ENCODE data around the gene STC2.
"Not testable (repeated sequence)": the region's sequence is repeated elsewhere in the genome, so short reads cannot be mapped to it uniquely, and the experiment has no call there.

STC2 gene

DNA sequence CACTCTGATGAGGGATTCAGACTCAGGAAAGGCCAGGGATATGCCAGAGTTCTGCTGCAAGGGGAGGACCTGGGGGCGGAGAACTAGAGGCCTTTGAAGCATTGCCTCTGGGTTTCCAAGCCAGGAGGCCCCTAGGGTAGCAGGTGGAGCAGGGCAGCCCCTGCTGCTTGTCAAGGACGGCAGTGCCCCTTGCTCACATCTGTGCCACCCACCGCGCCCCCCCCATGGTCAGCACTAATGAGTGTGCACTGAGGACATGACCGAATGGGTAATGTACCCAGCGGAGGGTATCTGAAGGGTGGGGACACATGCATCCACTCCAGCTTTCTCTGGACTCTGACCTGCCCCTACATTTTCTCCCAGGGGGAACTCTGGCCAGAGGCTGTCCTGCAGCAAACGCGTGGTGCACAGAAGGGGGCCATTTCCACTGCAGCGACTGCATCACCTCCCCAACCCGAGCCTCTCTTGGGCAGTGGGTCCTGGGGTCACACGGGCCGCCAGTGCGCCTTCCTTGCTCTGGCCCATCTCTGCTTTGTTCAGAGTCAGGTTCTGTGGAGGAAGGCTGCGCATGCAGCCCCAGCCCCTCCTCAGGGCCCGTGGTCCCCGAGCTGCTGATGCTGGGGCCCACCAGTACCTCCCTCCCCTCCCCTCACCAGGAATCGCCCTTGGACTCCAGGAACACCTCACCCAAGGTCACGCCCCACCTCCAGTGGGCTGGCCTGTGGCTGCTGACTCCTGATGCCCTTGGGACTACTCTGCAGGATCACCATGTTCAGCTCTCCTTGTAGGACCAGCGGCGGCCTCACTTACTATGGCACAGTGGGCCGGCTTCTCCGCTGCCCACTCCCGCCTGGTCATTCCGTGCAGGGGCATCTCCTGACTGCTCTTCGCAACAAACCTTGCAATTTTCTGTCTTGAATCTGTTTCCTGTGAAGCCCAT lies 31.2 kb downstream of the STC2 start:
- no peak for DNase-seq (ENCODE audit: low spot score)

DNA sequence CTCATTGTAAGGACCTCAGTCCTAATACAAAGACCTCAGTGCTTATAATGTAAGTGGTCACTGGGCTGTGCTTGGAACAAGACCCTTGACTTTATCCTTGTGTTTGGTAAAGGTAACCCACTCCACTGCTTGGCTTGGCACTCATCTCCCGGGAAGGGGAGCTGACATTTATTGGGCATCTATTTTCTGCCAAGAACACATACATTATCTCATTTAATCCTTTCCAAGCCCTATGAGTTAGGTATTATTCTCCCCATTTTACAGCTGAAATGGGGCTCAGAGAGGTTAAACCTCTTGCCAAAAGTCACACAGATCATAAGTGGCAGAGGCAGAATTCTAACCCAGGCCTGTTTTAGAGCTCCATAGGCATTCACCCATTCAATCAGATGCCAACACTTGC lies 32.4 kb downstream of the STC2 start:
- no peak for DNase-seq (ENCODE audit: low spot score)

DNA sequence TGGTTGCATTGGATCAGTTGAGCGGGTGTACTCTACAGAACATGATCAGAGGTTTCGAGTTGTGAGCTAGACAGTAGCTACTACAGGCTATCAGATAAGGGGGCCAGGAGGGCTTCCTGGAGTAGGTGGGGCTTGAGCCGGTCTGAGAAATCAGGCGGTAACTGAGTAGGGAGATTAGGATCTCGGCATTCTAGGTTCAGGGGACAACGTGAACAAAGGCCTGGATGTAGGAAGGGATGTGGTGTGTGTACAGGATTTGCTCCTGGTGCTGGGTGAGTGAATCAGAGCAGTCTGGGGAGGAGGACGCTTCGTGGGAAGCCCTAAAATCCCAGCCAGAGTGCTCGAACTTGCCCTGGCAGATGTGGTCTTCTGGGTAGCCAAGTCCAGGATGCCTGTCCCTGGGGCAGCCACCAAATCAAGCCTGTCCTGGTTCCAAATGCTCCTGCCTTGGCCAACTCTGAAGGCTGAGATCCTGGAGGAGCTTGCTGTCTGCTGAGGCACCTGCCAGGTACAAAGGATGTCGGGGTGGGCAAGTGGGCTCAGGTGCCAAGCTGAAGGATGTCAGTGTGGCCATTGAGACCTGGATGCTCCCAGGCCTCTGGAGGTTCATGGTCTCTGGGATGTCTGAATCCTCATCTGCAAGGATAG lies 33.4 kb downstream of the STC2 start:
- no peak for DNase-seq (ENCODE audit: low spot score)

DNA sequence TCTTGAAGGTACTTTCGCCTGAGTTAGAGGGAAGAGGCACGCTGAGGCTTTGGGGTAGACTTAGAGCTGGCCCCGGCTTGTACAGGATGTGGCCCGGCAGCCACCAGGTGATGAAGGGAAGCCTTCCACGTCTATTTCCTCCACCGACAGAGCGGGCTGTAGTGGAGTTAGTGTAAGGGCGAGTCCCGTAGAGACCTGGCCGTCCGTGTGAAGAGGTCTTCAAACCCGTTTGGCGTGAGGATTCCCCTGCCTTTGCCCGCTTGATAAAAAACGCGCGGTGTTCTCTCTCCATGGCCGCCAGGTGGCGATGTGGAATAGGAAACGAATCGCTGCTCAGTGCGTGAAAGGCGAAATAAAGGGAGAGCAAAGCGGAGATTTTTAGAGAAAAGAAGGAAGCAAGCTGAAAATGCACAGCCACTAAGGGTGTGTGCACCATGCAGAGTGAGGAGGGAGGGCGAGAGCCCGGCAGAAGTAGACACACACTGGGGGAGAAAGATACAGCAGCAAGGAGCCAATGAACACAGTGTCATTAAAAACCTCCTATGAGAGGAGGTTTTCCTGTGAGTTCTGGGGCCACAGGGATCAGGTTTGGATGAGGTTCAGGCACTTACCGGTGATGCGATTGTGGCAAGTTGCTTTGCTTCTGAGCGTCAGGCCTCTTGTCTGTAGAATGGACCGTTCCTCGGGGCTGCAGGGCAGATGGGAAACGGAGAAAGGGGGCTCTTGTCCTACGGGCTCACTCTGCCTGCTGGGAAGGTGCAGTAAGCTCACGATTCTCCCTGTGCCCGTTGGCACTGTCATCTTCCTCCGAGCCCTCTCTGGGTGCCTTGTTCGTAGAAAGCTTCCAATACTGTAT lies 34.2 kb downstream of the STC2 start:
- DNase-seq (ENCODE audit: low spot score): peak; percentile 89

DNA sequence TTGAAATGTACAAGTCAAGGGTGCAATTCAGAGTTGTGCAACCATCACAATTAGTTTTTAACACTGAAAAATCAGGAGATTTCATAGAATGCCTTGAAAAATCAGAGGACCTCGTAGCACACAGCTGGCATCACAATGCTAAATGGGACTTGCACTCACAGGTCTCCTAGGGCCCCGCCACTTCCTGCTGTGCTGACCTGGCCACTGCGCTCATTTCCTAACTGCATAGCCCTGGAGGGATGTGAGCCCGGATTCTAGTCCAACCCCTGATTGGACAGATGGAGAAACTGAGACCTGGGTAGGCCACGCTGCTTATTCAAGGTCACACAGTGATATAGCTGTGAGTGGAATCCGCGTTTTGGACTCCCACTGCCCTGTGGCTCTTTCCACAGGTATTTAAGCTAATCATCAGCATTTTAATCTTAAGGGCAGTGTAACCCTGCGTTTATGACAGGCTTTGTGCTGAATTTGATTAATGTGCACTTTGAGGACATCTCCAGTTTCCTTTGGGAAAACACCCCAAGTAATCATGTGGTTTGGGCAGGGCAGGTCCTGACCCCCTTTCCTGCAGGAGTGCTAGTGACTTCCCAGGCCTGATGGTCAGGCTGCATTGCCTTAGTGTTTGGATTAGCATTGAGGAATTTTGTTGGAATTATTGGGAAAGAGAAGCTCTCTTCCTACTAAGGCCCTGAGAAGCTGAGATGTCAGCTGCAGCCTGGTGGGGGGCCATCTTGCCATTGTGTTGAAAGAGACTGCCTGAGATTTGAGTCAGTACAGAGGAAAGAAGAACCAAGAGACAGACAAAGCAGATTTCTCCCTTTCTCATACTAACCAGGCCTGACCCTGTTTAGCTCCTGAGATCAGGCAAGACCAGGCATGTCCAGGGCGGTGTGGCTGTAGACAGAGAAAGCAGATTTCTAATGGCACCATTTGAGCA lies 36.2 kb downstream of the STC2 start:
- no peak for DNase-seq (ENCODE audit: low spot score)

DNA sequence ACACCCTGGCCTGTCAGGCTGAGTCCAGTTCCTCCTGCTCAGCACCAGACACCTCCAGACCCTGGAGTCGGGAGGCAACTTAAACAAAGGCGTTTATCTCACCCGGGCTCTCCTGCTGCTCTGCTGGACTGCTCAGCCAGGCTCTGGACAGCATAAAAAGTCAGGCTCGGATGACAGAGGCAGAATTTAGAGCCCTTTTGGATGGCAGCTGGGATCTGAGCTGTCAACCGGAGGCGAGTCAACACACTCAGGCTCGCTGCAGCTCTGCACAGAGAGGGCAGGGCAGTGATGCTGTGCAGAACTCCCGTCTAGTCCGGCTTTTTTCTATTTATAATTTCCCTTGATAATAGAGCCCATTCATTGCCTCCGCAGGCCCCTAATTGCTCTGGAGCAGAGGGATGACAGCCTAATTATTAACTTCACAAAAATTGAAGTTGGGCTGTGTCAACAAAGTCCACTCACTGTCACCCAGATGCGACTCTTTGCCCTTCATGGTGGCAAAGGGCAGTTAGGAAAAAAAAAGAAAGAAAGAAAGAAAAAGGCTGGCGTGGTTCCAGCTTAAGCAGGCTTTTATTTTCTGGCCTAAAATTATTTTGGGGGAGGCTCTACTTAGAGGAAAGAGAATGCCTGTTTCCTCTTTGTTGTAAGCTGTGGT lies 37.6 kb downstream of the STC2 start:
- DNase-seq (ENCODE audit: low spot score): no peak

DNA sequence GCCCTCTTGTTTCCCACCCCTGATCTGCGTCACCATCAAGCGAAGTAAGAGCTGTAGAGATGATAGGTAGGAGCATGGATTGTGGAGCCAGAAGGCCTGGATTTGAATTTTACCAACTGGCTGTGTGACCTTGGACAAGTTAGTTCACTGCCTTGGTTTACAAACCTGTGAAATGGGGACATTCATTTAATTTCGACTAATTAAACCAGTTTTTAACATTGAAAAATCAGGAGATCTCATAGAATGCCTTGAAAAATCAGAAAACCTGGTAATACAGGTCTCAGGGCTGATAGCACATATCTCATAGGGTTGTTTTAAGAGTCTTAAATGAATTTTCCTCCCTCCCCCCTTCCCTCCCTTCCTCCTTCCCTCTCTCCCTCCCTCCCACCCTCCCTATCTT lies 38.8 kb downstream of the STC2 start:
- no peak for DNase-seq (ENCODE audit: low spot score)

DNA sequence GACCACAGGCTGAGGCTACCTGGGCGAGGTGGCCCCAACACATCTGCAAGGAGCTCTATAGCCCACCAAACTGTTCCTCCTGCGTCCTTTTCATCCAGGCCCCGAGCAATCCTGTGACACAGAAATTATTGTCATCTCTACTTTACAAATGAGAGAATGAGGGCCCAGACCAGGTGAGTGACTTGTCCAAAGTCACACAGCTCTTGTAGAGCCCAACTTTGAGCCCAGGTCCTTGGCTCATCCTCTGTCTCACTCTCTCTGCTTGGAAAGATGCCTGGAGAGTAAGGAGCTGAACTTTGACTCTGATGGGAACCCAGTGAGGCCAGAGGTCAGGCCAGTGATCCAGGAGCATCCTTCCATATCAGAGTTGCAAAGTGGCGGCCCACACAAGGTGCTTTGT lies 39.6 kb downstream of the STC2 start:
- DNase-seq (ENCODE audit: low spot score): no peak

DNA sequence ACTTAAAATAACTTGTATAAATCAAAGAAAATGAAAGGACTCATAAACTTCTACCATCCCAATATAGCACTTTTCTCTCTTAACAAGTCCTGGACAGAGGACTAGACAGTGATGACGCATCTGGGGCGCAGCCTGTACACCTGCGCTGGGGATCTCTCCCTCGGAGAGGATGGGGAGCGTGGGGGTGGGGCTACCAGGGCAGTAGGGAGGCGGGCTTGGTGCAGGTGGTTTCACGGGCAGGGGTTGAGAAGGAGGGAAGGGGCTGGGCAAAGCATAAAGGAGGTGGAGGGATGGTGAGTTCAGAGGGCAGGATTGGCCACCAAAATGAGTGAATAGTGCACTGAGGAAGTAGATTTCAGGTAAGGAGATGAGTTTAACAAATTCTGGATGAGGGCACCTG lies 41.1 kb downstream of the STC2 start:
- no peak for DNase-seq (ENCODE audit: low spot score)

DNA sequence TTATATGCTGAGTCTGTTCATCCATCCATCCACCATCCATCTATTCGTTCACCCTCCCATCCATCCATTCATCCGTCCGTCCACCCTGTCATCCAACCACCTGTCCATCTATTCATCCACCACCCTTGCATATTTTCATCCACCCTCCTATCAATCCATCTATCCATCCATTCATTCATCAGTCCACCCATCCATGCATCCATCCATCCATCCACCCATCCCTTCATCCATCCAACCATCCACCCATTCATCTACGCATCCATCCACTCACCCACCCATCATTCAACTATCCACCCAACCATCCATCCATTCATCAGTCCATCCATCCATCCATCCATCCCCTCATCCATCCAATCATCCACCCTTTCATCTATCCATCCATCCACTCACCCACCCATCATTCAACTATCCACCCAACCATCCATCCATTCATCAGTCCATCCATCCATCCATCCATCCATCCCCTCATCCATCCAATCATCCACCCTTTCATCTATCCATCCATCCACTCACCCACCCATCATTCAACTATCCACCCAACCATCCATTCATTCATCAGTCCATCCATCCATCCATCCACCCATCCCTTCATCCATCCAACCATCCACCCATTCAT lies 43.8 kb downstream of the STC2 start:
- not testable (repeated sequence) for DNase-seq (ENCODE audit: low spot score)

DNA sequence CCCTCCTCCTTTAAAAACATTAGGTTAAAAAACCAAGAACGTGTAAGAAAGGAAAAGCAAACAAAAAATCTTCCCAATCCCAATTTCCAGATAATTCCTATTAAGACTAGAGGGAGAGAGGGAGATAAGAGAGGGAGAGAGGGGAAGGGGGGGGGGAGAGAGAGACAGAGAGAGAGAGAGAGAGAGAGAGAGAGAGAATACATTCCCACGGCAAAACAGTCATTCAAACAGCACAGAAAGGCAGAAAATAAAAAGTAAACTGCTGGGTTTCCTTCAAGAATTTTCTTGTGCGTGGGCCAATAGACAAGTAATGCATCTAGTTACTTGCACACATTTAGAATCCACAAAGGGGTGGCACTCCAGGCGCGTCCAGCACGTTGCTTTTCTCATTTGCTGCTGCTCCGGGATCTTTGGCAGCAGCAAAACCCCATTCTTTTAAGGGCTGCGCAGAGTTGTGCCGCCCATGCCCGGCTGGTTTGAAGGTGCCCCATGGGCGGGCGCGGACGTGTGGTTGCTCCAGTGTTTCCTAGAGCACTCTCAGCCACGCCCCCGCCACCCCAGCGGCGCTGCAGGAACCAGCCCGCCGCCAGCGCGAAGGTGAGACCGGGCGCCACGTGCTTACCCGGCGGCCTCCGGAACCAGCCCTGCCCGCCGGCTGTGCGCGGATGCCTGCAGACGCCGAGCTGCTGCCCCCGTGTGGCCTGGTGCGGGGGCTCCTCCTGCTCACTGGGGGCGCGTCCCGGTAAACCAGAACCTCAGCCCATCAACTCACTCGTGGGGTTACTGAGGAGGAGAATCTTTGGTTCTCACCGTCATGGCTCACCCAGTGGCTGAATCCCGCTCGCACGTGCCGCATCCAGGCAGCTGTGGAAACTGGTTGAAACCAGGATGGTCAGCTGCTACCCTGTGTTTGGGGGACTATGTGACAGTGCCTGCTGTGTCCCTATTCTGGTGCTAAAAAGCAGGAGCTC lies 44.6 kb downstream of the STC2 start:
- DNase-seq (ENCODE audit: low spot score): peak; percentile 90

DNA sequence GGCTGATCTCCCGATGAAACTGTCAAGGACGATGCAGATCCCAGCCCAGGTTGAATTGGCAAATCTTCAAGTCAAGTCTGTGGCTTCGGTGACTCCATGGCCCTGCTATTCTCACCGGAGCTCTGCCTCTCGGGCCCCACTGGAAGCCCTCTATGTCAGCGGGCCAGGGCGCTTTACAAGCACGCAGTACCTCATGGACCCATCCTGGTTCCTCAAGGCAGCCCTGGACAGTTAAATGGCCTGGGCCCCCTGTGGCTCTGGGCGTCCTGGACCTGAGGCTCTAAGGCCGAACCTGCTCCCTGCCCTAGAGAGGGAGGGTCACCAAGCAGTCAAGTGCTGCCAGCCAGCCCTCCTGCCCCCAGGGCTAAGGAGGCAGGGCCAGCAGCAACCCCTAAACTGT lies 45.3 kb downstream of the STC2 start:
- DNase-seq (ENCODE audit: low spot score): no peak

DNA sequence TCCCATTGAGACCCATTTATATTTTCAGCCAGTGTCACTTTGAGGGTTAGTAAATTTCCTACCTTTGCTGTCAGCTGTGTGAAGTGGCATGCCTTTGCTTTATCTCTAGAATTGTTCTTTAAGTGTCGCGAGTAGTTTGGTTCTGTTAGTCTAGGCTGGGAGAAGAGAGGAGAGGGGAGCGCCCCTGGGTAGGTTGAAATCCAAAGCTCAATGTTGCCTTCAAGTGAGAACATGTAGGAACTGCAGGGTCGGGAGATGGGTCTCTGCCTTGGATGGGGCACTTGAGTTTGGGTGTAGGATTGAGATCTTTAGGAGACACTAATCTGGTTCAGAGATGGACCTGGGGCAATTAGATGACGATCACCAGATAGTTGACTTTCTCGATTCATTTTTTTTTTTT lies 46.3 kb downstream of the STC2 start:
- peak; percentile 36 for DNase-seq (ENCODE audit: low spot score)

DNA sequence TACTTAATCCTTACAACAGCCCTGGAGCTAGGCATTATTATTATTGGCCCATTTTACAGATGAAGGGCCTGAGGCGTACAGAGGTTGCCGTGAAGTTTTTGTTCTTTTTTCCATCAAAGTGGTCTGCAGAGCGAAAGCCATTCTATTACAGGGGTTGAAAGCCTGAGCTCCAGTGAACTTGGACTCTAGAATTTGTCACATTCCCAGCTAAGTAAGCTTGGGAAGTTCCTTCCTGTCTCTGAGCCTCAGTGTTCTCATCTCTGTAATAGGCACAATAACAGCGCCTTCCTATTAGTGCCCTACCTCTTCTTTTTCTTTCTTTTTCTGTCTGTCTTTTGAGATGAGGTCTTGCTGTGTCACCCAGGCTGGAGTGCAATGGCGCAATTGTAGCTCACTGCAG lies 49.0 kb downstream of the STC2 start:
- DNase-seq (ENCODE audit: low spot score): no peak

DNA sequence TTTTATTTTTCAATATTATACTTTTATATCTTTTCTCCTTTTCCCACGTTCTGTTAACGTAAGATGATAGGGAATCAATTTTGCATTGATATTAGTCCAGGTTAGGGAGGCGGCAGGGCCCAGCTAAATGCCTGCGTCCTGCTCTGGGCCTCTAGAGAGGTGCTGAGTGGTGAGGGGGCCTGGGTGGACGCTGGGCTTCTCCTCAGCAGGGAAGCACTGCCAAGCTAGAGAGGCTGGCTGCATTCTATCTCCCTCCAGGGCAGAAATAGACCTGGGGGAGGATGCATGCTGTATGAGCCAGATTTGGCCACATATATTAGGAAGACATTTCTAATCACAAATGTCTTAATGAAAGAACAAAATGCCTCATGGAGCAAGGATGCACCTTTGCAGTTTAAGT lies 49.6 kb downstream of the STC2 start:
- DNase-seq (ENCODE audit: low spot score): no peak

DNA sequence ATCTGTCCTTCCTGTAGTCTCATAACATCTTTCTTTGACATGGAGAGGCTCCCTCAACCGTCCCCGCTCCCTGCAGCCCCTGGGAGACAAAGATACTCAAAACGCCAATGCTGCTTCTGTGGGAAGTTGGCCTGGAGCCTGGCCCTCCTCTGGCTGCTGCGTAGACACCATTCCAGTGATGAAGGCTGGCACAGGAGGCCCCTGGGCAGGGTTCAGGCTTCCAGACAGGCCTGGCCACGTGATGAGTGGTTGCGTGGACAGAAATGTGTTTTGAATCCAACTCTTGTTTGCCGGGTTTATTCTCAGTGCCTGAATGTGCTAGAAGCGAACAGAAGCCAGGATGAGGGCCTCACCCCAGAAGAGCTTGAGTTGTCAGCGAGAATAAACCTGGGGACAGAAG lies 50.0 kb downstream of the STC2 start:
- DNase-seq (ENCODE audit: low spot score): no peak

DNA sequence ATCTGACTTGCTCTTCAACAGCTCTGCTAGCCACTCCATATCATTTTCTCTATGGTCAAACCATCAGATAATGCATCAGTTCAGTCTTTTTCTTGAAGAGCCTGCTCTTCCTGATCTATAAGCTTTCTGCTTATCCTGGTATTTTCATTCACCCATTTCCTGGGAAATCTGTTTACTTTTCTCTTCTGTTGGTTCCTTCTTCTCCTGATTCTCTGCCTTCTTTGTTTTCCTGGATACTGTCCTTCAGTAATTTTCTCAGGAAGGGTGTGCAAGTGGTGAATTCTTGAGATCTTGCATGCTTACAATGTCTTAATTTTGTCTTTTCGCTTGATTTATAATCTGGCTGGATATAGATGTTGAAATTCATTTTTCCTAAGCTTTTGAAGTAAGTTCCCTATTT lies 53.4 kb downstream of the STC2 start:
- no peak for DNase-seq (ENCODE audit: low spot score)

DNA sequence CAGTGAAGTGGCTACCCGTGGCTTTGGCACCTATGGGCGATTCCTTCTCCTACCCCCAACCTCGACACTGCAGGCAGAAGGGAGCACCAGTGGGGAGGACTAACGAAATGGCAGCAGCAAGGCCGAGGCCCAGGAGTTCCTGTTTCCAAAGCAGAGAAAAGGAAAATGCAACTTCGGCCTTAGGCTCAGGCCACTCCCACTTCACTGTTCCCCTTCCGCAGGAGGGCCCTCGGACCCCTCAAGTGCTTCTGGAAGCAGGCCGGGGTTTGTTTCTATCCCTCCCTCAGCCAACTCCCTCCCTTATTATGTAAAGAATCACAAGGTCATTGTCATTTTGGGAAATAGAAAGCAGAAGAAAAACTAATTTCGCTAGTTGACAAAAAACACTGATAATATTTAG lies 56.8 kb downstream of the STC2 start:
- DNase-seq (ENCODE audit: low spot score): no peak

DNA sequence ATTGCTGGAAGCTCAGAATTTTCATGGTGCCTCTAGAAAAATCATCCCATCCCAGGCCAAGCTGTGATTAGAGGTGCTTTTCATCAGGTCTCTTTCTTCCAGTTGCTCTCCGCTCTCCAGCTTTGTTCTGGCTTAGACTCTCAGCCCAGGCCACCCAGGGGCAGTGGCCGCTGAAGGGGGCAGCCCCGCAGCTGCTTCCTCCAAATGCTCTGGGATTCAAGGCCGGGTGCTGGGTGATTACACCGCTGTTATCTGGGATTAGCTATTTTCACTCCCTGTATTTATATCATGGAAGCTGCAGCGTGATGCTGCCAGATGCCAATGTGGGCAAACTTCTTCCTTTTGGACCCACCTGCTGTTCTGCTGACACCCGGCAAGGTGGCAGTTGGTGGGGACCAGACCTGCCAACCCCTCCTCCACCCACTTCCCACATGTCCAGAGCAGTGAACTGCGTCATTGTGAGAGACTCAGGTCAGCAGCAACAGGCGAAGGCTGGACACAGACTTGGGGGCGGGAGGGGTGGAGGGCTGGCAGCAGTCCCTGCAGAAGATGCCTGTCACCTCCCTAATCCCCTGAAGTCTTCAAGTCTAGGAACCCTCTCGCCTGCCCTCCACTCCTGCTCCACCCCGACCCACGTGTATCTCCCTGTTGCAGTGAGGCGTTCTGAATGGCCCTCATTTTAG lies 59.3 kb downstream of the STC2 start:
- no peak for DNase-seq (ENCODE audit: low spot score)
